HG02885 (cell line): ENCODE data around the gene NHSL1.
A peak's percentile ranks its signal among the peaks of the same experiment; 100 is the strongest.

Experiments used
- ATAC-seq: cut with Tn5 transposase; IDR thresholded peaks from one replicate; pipeline ENCODE4 v1.9.1; 2021; ENCODE audit warnings: mild to moderate bottlenecking; ENCODE audit not compliant: unreplicated experiment, poor library complexity

Gene NHSL1

DNA sequence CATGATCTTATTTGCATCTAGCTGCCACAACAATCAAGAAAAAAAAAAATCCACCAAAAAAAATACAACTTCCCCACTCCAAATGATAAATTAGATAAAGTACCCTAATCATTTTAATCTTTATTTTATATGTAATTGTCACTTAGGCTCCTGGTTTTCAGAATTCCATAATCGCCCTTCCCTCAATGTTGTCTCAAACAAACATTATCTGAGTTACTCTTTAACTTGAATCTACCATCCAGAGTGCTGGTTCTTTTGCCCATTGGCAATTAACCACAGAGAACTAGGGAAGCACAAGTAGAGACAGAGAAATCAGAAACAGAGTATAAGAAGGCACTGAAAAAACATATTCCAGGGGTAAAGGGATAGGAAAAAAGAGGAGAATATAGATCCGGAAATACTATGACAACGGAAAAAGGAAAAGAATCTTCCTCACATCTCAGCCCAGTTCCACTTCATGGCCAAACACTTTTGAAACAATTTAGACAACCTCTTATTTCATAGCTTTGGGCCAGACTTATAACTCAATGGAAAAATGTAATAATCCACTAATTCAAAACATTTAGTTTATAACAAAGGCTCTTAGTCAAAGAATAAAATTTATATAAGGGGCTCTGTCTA, 861 bp upstream of the NHSL1 start:
- ATAC-seq = no peak

- peak; percentile 10 for ATAC-seq
Observed at GRCh38 chr6:138498629-138499302, 528 bp downstream of the NHSL1 start.

GRCh38 chr6:138497286-138497685, 2.0 kb downstream of the NHSL1 start:
- ATAC-seq = no peak

GRCh38 chr6:138494312-138494711, 5.0 kb downstream of the NHSL1 start:
- no peak for ATAC-seq

- no peak for ATAC-seq
Observed at GRCh38 chr6:138493413-138493812, 5.9 kb downstream of the NHSL1 start.

DNA sequence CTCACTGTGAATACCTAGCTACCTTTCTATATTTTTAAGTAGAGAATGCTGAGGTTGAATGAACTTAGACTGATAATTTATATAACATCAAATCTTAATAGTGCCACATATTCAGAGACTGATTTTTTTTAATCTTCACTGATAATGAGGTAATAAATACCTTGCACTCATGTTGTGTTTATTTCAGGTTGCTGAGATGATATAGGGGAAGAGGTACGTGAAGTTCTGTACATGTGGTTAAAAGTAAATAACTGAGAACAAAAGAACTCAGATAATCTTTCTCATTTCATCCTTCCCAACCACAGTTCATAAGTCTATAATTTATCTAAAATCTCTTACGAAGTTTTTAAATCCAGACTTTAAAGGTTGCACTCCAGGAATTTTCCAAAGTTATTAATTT, 6.4 kb downstream of the NHSL1 start:
- no peak for ATAC-seq

DNA sequence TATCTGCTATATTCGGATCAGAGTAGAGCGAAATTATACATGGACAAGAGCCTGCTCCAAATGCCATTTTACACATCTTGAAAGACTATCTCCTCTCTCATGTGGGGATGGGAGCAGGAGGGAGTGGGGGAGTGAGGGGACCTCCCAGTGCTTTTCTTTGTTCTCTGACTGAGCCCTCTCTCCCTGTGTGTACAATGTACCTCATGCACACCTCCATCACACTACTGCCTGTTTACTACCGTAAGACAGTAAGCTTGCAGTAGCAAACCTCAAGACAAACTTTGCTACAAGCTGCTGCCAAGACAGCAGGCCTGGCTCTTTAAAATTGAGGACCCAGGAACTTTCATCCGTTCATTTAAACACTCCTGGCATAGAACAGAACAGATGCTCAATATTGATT, 7.2 kb downstream of the NHSL1 start:
- ATAC-seq = no peak

- no peak for ATAC-seq
Observed at GRCh38 chr6:138491017-138491416, 8.3 kb downstream of the NHSL1 start.

GRCh38 chr6:138489846-138490245, 9.4 kb downstream of the NHSL1 start:
- no peak for ATAC-seq

DNA sequence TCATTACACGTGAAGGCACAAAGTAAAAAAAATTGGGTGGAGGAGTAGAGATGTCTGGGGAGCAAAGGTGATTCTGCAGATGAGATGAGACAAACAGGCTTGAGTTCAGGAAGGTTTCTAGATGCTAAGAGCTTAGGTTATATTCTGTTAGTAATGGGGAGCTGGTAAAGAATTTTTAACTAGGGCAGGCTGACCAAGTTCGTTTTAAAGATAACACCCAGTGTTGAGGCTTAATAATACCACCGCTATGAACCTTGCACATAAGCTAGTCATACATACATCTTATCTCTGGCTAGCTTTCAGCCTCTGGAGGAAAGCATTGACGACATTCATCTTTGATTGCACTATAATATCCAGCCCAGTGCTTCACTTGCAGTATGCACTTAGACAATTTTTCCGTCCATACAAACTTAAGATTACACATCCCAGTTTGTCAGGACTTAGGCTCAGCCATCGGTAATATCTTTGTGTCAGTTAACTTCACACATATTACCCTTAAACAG, 12.1 kb downstream of the NHSL1 start:
- no peak for ATAC-seq

GRCh38 chr6:138486249-138487101, 12.8 kb downstream of the NHSL1 start:
- ATAC-seq = no peak

DNA sequence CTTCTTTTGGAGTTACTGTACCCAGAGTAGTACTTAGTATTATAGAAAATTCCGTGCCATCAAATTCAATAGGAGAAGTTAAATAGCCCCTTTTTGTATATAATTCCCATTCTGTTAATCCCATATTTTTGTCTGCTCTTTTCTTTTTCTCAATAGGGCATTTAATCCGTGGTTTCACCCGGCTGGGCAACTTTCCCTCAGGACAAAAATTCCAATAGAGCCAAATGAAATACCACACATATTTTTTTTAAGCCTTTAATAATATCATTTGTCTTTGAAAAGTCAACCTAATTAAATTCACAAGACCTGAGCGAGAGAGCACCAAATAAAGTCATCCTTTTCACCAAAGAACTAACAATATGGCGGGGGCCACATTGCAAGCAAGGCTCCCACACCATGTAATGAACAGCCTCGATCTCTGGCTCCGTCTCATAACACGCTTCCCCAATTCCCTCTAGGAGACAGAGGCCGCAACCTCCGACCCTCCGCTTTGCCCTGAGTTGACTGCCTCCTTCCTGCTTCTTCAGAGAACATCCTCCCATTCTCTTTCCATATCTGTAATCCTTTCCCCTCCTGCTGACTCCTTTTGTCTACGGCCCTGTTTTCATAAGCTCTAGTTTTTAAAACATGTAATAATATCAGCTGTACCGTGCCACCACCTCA, 13.6 kb downstream of the NHSL1 start:
- ATAC-seq = no peak

DNA sequence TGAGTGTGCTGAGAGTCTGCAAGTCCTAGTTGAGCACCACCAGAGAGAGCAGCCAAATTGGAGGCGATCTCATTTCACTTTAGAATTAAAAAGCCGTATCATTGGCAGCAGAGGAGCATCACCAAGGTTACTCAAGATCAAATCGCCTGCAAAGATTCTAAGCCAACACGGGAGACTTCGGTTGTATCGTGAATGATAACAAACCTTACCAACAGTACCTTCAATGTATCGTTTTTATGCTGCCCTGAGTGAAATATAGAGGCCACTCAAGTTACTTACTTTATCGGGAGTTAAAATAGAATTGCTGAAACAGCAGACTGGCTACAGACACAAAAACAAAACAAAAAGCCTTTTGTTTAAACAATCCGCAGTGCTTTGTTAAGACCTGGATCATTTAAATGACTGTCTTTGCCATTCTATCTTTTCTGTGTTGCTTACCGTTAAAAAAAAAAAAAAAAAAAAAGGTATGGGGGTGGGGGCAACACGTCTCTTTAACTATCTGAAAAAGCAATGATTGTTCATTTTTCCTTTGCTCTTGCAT, 14.2 kb downstream of the NHSL1 start:
- no peak for ATAC-seq

DNA sequence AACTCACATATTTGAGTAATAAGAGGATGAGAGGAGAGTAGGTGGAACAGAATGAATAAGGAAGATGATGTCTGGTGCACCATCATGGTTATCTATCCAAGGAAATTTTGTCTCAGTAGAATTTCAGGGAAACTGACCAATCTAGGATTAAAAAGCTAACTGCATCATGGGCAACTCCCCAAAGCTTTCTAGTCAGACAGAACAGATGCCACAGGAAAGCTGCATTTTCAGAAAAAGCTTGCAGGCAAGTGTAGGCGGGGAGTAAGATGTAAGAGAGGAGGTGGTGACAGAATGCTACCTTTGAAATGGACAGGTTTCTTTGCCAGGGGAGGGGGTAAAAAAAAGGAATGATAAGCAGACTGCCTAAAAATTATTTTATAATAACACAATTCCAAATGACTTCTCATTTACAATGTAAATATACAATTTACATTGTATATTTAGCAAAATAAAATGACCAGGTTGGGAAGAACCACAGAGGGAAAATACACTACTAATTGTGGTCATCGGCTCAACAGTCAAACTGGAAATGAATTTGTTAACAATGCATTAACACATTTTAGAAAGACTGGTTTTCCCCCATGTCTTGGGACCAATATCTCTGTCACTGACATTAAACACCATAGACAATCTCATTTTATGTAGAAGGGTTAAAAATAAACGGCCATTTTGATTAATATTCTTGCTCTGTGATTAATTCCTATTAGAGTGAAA, 15.1 kb downstream of the NHSL1 start:
- no peak for ATAC-seq

GRCh38 chr6:138482816-138483215, 16.5 kb downstream of the NHSL1 start:
- no peak for ATAC-seq

DNA sequence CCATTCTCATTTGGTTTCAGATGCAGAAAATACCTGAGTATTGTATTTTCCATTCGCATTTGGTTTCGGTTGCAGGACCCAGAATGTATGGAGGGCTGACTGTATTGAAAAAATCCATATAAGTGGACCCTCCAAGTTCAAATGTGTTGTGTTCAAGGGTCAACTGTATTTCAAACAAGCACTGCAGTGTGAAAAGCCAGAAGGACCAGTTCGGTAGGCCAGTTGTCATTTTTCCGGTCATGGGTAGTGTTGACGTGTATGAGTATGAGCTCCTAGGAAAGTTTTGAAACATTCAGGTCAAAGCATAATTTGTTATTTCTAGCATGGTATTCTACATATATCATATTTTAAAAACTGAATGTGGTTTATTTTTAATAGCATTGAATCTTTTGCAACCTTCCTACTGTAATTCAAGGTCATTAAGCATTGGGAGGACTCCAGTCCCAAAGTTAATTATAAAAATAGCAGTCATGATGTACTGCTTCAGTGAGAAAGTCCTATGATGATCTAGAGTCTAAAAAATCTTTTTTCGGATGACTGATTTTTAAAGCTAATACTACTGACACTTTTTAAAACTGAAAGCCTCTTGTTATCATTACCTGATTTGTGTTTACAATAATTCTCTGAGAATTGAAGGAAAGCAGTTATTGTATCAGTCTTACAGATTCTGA, 18.9 kb downstream of the NHSL1 start:
- ATAC-seq = no peak

DNA sequence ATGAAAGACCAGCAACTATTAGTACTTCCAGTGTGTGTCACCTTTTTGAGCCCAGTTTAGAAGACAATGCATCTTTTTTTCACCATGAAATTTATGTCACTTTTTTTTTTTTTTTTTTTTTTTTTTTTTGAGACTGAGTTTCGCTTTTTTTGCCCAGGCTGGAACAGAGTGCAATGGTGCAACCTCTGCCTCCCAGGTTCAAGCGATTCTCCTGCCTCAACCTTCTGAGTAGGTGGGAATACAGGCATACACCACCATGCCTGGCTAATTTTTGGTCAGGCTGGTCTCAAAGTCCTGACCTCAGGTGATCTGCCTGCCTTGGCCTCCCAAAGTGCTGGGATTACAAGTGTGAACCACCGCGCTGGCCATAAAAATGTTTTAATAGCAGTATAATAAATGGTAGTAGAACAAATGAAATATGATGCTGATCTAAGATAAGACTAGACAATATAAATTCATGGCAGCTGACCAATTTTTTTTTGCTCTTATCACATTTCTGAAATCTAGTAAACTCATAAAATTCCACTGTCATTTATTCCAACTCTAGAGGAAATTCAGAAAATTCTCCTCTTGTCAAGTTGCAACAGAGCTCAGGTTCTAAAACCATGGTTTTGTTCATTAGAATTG, 21.3 kb downstream of the NHSL1 start:
- no peak for ATAC-seq

- no peak for ATAC-seq
Observed at GRCh38 chr6:138476116-138476515, 23.2 kb downstream of the NHSL1 start.

GRCh38 chr6:138473144-138473543, 26.1 kb downstream of the NHSL1 start:
- no peak for ATAC-seq
